Upper lobe of left lung (tissue), 4 donors: ENCODE measurements around the gene FBN2.

Experiments used
- EP300 ChIP-seq, 4 donors: sonication (generic); formaldehyde crosslinking; IDR thresholded peaks; one replicate each; pipeline ENCODE4 v1.5.1; 2017; ENCODE audit warnings: antibody characterized with exemption in 4 of 4, control low read depth in 2 of 4
- POLR2AphosphoS5 ChIP-seq, 2 donors: sonication (generic); formaldehyde crosslinking; IDR thresholded peaks; one replicate each; pipeline ENCODE4 v1.5.1; 2017; ENCODE audit warnings: antibody characterized with exemption in 2 of 2
- TF ChIP-seq, protein P1 (sequence below), 6 experiments: fragments of 450-650 bp in 4 of 6; fragments of 200-600 bp in 2 of 6; sonication (generic) in 2 of 6; IDR thresholded peaks; one replicate each; pipeline ENCODE4 v1.5.1; 2016 to 2019; ENCODE audit warnings: antibody characterized with exemption in 6 of 6

- TF ChIP-seq, protein P1, sequence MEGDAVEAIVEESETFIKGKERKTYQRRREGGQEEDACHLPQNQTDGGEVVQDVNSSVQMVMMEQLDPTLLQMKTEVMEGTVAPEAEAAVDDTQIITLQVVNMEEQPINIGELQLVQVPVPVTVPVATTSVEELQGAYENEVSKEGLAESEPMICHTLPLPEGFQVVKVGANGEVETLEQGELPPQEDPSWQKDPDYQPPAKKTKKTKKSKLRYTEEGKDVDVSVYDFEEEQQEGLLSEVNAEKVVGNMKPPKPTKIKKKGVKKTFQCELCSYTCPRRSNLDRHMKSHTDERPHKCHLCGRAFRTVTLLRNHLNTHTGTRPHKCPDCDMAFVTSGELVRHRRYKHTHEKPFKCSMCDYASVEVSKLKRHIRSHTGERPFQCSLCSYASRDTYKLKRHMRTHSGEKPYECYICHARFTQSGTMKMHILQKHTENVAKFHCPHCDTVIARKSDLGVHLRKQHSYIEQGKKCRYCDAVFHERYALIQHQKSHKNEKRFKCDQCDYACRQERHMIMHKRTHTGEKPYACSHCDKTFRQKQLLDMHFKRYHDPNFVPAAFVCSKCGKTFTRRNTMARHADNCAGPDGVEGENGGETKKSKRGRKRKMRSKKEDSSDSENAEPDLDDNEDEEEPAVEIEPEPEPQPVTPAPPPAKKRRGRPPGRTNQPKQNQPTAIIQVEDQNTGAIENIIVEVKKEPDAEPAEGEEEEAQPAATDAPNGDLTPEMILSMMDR (IDR thresholded peaks at IDR 0.05), result no peak
- TF ChIP-seq POLR2AphosphoS5 (IDR thresholded peaks at IDR 0.05) (no peak), EP300 (IDR thresholded peaks at IDR 0.05) (no peak)
Observed at GRCh38 chr5:128506643-128507042, 31.4 kb downstream of the FBN2 start.
